ENCODE results near the gene ATP2A2.

The ATP2A2 gene

GRCh38 chr12:110289044-110289710 is 8.1 kb downstream of the ATP2A2 start:
- no peak for DNase-seq (ENCODE audit: low spot score)
- H3K27ac ChIP-seq: peak overlapping the region; percentile 26 to 55
- H3K4me3 ChIP-seq: peak overlapping the region; percentile 25
- no peak for TF ChIP-seq CTCF (IDR thresholded peaks at IDR 0.05)

- Histone ChIP-seq H3K4me3 (no peak overlapping the region), H3K27ac (peak overlapping the region in 1 of 2 donors; percentile 55)
- no peak for TF ChIP-seq CTCF (IDR thresholded peaks at IDR 0.05)
- DNase-seq (ENCODE audit: low spot score): no peak
Measured at GRCh38 chr12:110289711-110290078, 8.6 kb downstream of the ATP2A2 start.

- DNase-seq (ENCODE audit: low spot score): no peak
- no peak for TF ChIP-seq CTCF (IDR thresholded peaks at IDR 0.05)
- peak overlapping the region; percentile 11 for H3K4me3 ChIP-seq
- peak overlapping the region in 1 of 2 donors; percentile 20 for H3K27ac ChIP-seq
Measured at GRCh38 chr12:110301065-110301806, 20.2 kb downstream of the ATP2A2 start.

GRCh38 chr12:110304061-110304551 is 23.1 kb downstream of the ATP2A2 start:
- TF ChIP-seq CTCF (IDR thresholded peaks at IDR 0.05): no peak
- Histone ChIP-seq H3K4me3 (peak overlapping the region; percentile 2), H3K27ac (peak overlapping the region in 1 of 2 donors; percentile 28)
- no peak for DNase-seq (ENCODE audit: low spot score)

GRCh38 chr12:110307372-110307771 is 26.3 kb downstream of the ATP2A2 start:
- DNase-seq (ENCODE audit: low spot score): no peak
- TF ChIP-seq CTCF (IDR thresholded peaks at IDR 0.05): no peak
- no peak overlapping the region for H3K4me3 ChIP-seq
- H3K27ac ChIP-seq: no peak overlapping the region

- Histone ChIP-seq H3K4me3 (no peak overlapping the region), H3K27ac (no peak overlapping the region)
- no peak for TF ChIP-seq CTCF (IDR thresholded peaks at IDR 0.05)
- DNase-seq (ENCODE audit: low spot score): no peak
Measured at GRCh38 chr12:110310763-110311162, 29.7 kb downstream of the ATP2A2 start.

- Histone ChIP-seq H3K4me3 (no peak overlapping the region), H3K27ac (no peak overlapping the region)
- no peak for DNase-seq (ENCODE audit: low spot score)
- no peak for TF ChIP-seq CTCF (IDR thresholded peaks at IDR 0.05)
Measured at GRCh38 chr12:110311903-110312302, 30.9 kb downstream of the ATP2A2 start.
